Thymus (tissue), 11 donors: ENCODE measurements around the gene EP400. TPM values are rescaled to one million over a fixed set of nuclear protein-coding genes. Genes with fewer than 3 reads are reported as not detected.
"Not testable (repeated sequence)": the region's sequence is repeated elsewhere in the genome, so short reads cannot be mapped to it uniquely, and the experiment has no call there.

Experiments used
- DNase-seq, 9 donors: peaks; one replicate each; pipeline ENCODE4 v3.0.0-alpha.2; 2013; ENCODE audit warnings: low spot score in 9 of 9, low read depth in 6 of 9, missing footprints in 1 of 9
- H3K27ac ChIP-seq, 2 donors: one replicate each; pipeline ENCODE4 v1.5.1; 2013; ENCODE audit warnings: control low read depth in 1 of 2, low read depth in 1 of 2, low read length in 1 of 2, mild to moderate bottlenecking in 1 of 2, moderate library complexity in 1 of 2
- H3K27me3 ChIP-seq, 2 donors: one replicate each; pipeline ENCODE4 v1.5.1; 2013; ENCODE audit warnings: low read length in 1 of 2; ENCODE audit not compliant: control insufficient read depth in 2 of 2, insufficient read depth in 1 of 2
- H3K36me3 ChIP-seq, 2 donors: one replicate each; pipeline ENCODE4 v1.5.1; 2013; ENCODE audit warnings: low read length in 1 of 2, mild to moderate bottlenecking in 1 of 2, moderate library complexity in 1 of 2; ENCODE audit not compliant: control insufficient read depth in 2 of 2, insufficient read depth in 2 of 2
- H3K4me1 ChIP-seq, 2 donors: one replicate each; pipeline ENCODE4 v1.5.1; 2013; ENCODE audit warnings: low read length in 2 of 2; ENCODE audit not compliant: control insufficient read depth in 2 of 2, insufficient read depth in 2 of 2
- H3K4me3 ChIP-seq, 2 donors: one replicate each; pipeline ENCODE4 v1.5.1; 2013; ENCODE audit warnings: low read length in 2 of 2, control low read depth in 1 of 2, mild to moderate bottlenecking in 1 of 2
- H3K9me3 ChIP-seq, 2 donors: one replicate each; pipeline ENCODE4 v1.5.1; 2013; ENCODE audit warnings: low read length in 1 of 2, mild to moderate bottlenecking in 1 of 2; ENCODE audit not compliant: control insufficient read depth in 2 of 2, insufficient read depth in 1 of 2
- WGBS: extraction: QIAGEN DNeasy Blood & Tissue Kit; methylation state at CpG from one replicate; pipeline ENCODE4 v1.1.7; 2013; 5-methylcytosine and 5-hydroxymethylcytosine counted together
- polyA plus RNA-seq: library from polyadenylated mRNA; stranded (reverse); fragments of 200-250 nt; gene quantifications from one replicate; pipeline ENCODE4 v1.2.3, GENCODE V29; 2013
- total RNA-seq: library from RNA; stranded (reverse); fragments of 120-200 nt; gene quantifications from one replicate; pipeline ENCODE4 v1.2.4, GENCODE V29; 2013
- donor health status: healthy.

EP400 gene
- total and polyA plus RNA-seq, 2 donors: 4.6 to 28.9 TPM

- DNase-seq: not testable (repeated sequence)
These were observed 102.0 kb downstream of the EP400 start for GRCh38 chr12:132051718-132052117.

GRCh38 chr12:132052196-132052932, 102.6 kb downstream of the EP400 start:
- DNase-seq: no peak
- Histone ChIP-seq H3K27me3 (no peaks in the 10 kb centered on the region), H3K36me3 (peaks cover 72 to 85% of the 10 kb centered on the region in 2 donors), H3K4me1 (no peaks in the 10 kb centered on the region), H3K4me3 (no peak overlapping the region), H3K9me3 (no peaks in the 10 kb centered on the region), H3K27ac (no peak overlapping the region)
- WGBS: 98% methylated on average over 32 of the region's 32 CpGs

More at GRCh38 chr12:132051718-132052117, 102.0 kb downstream of the EP400 start:
- 94% methylated on average over 12 of the region's 13 CpGs for WGBS
- H3K4me3 ChIP-seq, H3K9me3 ChIP-seq, H3K27ac ChIP-seq, H3K4me1 ChIP-seq, H3K27me3 ChIP-seq: not testable (repeated sequence)
- H3K36me3 ChIP-seq: peaks cover 72 to 80% of the 10 kb centered on the region in 2 donors

- H3K9me3 ChIP-seq: no peaks in the 10 kb centered on the region
- WGBS: 96% methylated on average over 27 of the region's 27 CpGs
- DNase-seq: no peak
- peaks cover 78 to 88% of the 10 kb centered on the region in 2 donors for H3K36me3 ChIP-seq
- H3K4me1 ChIP-seq: no peaks in the 10 kb centered on the region
- no peaks in the 10 kb centered on the region for H3K27me3 ChIP-seq
- H3K27ac ChIP-seq: no peak overlapping the region
- H3K4me3 ChIP-seq: no peak overlapping the region
These were observed 103.9 kb downstream of the EP400 start for GRCh38 chr12:132053338-132054330.

- Histone ChIP-seq H3K27ac (no peak overlapping the region), H3K9me3 (no peaks in the 10 kb centered on the region), H3K4me1 (no peaks in the 10 kb centered on the region), H3K27me3 (no peaks in the 10 kb centered on the region), H3K36me3 (peaks cover 79% of the 10 kb centered on the region in 2 donors), H3K4me3 (no peak overlapping the region)
- 99% methylated on average over 12 of the region's 12 CpGs for WGBS
- DNase-seq: no peak
These were observed 105.2 kb downstream of the EP400 start for GRCh38 chr12:132054983-132055382.

GRCh38 chr12:132055535-132056096, 105.9 kb downstream of the EP400 start:
- DNase-seq: no peak

GRCh38 chr12:132056320-132056719, 106.6 kb downstream of the EP400 start:
- Histone ChIP-seq H3K36me3 (peaks cover 68 to 70% of the 10 kb centered on the region in 2 donors), H3K27ac (no peak overlapping the region), H3K4me1 (no peaks in the 10 kb centered on the region), H3K4me3 (no peak overlapping the region), H3K9me3 (no peaks in the 10 kb centered on the region), H3K27me3 (no peaks in the 10 kb centered on the region)
- WGBS: 94% methylated on average over 5 of the region's 5 CpGs
- DNase-seq: no peak

More at GRCh38 chr12:132055535-132056096, 105.9 kb downstream of the EP400 start:
- Histone ChIP-seq H3K27me3 (no peaks in the 10 kb centered on the region), H3K36me3 (peaks cover 73% of the 10 kb centered on the region in 2 donors), H3K9me3 (no peaks in the 10 kb centered on the region), H3K27ac (no peak overlapping the region), H3K4me3 (no peak overlapping the region), H3K4me1 (no peaks in the 10 kb centered on the region)
- 97% methylated on average over 11 of the region's 11 CpGs for WGBS

- 95% methylated on average over 5 of the region's 5 CpGs for WGBS
- DNase-seq: no peak
These were observed 107.2 kb downstream of the EP400 start for GRCh38 chr12:132056951-132057350.

GRCh38 chr12:132057691-132058090, 107.9 kb downstream of the EP400 start:
- Histone ChIP-seq H3K4me1 (no peaks in the 10 kb centered on the region), H3K4me3 (no peak overlapping the region), H3K27ac (no peak overlapping the region), H3K27me3 (no peaks in the 10 kb centered on the region), H3K36me3 (peaks cover 70 to 72% of the 10 kb centered on the region in 2 donors), H3K9me3 (no peaks in the 10 kb centered on the region)
- WGBS: 96% methylated on average over 5 of the region's 5 CpGs
- DNase-seq: no peak

More at GRCh38 chr12:132056951-132057350, 107.2 kb downstream of the EP400 start:
- peaks cover 69 to 71% of the 10 kb centered on the region in 2 donors for H3K36me3 ChIP-seq
- H3K4me3 ChIP-seq: no peak overlapping the region
- H3K4me1 ChIP-seq: no peaks in the 10 kb centered on the region
- H3K27ac ChIP-seq: no peak overlapping the region
- H3K27me3 ChIP-seq: no peaks in the 10 kb centered on the region
- no peaks in the 10 kb centered on the region for H3K9me3 ChIP-seq
